IMR-90 (cell line): Measurements from ENCODE around the gene UBA5. TPM values are rescaled to one million over a fixed set of nuclear protein-coding genes. Genes with fewer than 3 reads are reported as not detected.
A peak's percentile ranks its signal among the peaks of the same experiment; 100 is the strongest.

Experiments
- ATAC-seq: fragments of 200-7000 bp; cut with Tn5 transposase; 2 replicates; pipeline ENCODE4 v1.9.1; 2020; ENCODE audit warnings: low read depth, mild to moderate bottlenecking, moderate library complexity
- BruUV-seq: library from RNA; stranded (reverse); fragments of 400-500 nt; replicated peaks from 2 replicates; lab custom pipeline; 2021; lab: Mats Ljungman, UMichigan
- CTCF ChIA-PET: fragments of 300-600 bp; formaldehyde crosslinking; extraction: SDS; loops from one replicate; lab custom pipeline; 2021; ENCODE audit warnings: antibody characterized with exemption; lab: Yijun Ruan, JAX
- POLR2A ChIA-PET: fragments of 300-600 bp; sonication (Branson Sonifier 250); formaldehyde crosslinking; loops from one replicate; lab custom pipeline; 2022; ENCODE audit warnings: antibody characterized with exemption; ENCODE audit not compliant: unreplicated experiment; lab: Charles Lee
- DNase-seq: peaks from one replicate; pipeline ENCODE4 v3.0.0; 2013
- H2AFZ ChIP-seq: replicated peaks from 2 replicates; pipeline ENCODE3; 2013; ENCODE audit warnings: low read length, mild to moderate bottlenecking; ENCODE audit not compliant: poor library complexity
- H2AK5ac ChIP-seq: 2 replicates; pipeline ENCODE4 v1.6.1; 2013; ENCODE audit warnings: low read depth, low read length, inconsistent platforms
- H2AK9ac ChIP-seq: replicated peaks from 2 replicates; pipeline ENCODE3; 2013; ENCODE audit warnings: mild to moderate bottlenecking, low read depth, low read length, moderate library complexity; ENCODE audit not compliant: poor library complexity
- H2BK120ac ChIP-seq: 2 replicates; pipeline ENCODE4 v1.6.1; 2013; ENCODE audit warnings: low read depth, low read length, inconsistent platforms
- H2BK15ac ChIP-seq: 3 replicates; pipeline ENCODE4 v1.6.1; 2013; ENCODE audit warnings: low read depth, low read length, inconsistent platforms
- H2BK20ac ChIP-seq: 2 replicates; pipeline ENCODE4 v1.6.1; 2013; ENCODE audit warnings: low read depth, mild to moderate bottlenecking, inconsistent platforms, low read length, moderate library complexity
- H2BK5ac ChIP-seq: 2 replicates; pipeline ENCODE4 v1.6.1; 2013; ENCODE audit warnings: mild to moderate bottlenecking, low read depth, low read length, inconsistent platforms; ENCODE audit not compliant: poor library complexity, severe bottlenecking
- H3K14ac ChIP-seq: replicated peaks from 2 replicates; pipeline ENCODE4 v1.6.1; 2013; ENCODE audit warnings: low read depth, low read length, inconsistent platforms
- H3K18ac ChIP-seq: 2 replicates; pipeline ENCODE4 v1.6.1; 2013; ENCODE audit warnings: low read depth, low read length, control low read depth
- H3K23ac ChIP-seq: 2 replicates; pipeline ENCODE4 v1.6.1; 2013; ENCODE audit warnings: low read depth, low read length, inconsistent platforms
- H3K27ac ChIP-seq: 2 replicates; pipeline ENCODE4 v1.5.1; 2013; ENCODE audit warnings: mild to moderate bottlenecking, control low read depth, low read length; ENCODE audit not compliant: insufficient read depth
- H3K27me3 ChIP-seq: 2 replicates; pipeline ENCODE4 v1.6.1; 2013; ENCODE audit warnings: low read length; ENCODE audit not compliant: control insufficient read depth, insufficient read depth
- H3K36me3 ChIP-seq: 2 replicates; pipeline ENCODE4 v1.6.1; 2013; ENCODE audit warnings: low read length, mixed read lengths; ENCODE audit not compliant: control insufficient read depth, insufficient read depth
- H3K4ac ChIP-seq: 2 replicates; pipeline ENCODE4 v1.6.1; 2013; ENCODE audit warnings: low read depth, low read length, inconsistent platforms
- H3K4me1 ChIP-seq: 2 replicates; pipeline ENCODE4 v1.6.1; 2013; ENCODE audit warnings: low read length, mixed read lengths; ENCODE audit not compliant: control insufficient read depth, insufficient read depth
- H3K4me2 ChIP-seq: 2 replicates; pipeline ENCODE4 v1.6.1; 2013; ENCODE audit warnings: low read depth, mild to moderate bottlenecking, control low read depth, low read length, moderate library complexity
- H3K4me3 ChIP-seq: 2 replicates; pipeline ENCODE4 v1.5.1; 2013; ENCODE audit warnings: low read depth, mild to moderate bottlenecking, control low read depth, low read length, moderate library complexity; ENCODE audit not compliant: insufficient read depth
- H3K56ac ChIP-seq: 2 replicates; pipeline ENCODE4 v1.6.1; 2013; ENCODE audit warnings: low read length, inconsistent platforms; ENCODE audit not compliant: insufficient read depth; ENCODE audit errors: extremely low read depth
- H3K79me1 ChIP-seq, 2 experiments: 2 replicates each; pipeline ENCODE4 v1.6.1; 2013; ENCODE audit warnings: low read length in 2 of 2, inconsistent platforms in 1 of 2, low read depth in 1 of 2
- H3K9ac ChIP-seq: 2 replicates; pipeline ENCODE4 v1.6.1; 2013; ENCODE audit warnings: low read depth, low read length, control low read depth
- H3K9me1 ChIP-seq: 2 replicates; pipeline ENCODE4 v1.6.1; 2013; ENCODE audit warnings: low read length, inconsistent platforms; ENCODE audit not compliant: insufficient read depth
- H3K9me3 ChIP-seq: 2 replicates; pipeline ENCODE4 v1.6.1; 2013; ENCODE audit warnings: low read length; ENCODE audit not compliant: control insufficient read depth, insufficient read depth
- H4K20me1 ChIP-seq: 2 replicates; pipeline ENCODE4 v1.6.1; 2013; ENCODE audit warnings: low read length, inconsistent platforms; ENCODE audit not compliant: insufficient read depth
- H4K5ac ChIP-seq: 2 replicates; pipeline ENCODE4 v1.6.1; 2013; ENCODE audit warnings: mild to moderate bottlenecking, low read depth, low read length, control low read depth
- H4K8ac ChIP-seq, 2 experiments: 2 replicates each; pipeline ENCODE4 v1.6.1; 2013; ENCODE audit warnings: low read depth in 2 of 2, low read length in 2 of 2, control low read depth in 1 of 2, inconsistent platforms in 1 of 2
- H4K91ac ChIP-seq: 2 replicates; pipeline ENCODE4 v1.6.1; 2013; ENCODE audit warnings: low read depth, low read length, inconsistent platforms; ENCODE audit not compliant: insufficient read depth
- BHLHE40 ChIP-seq: fragments of 150-350 bp; IDR thresholded peaks from 2 replicates; pipeline ENCODE4 v1.6.1; 2016; ENCODE audit warnings: mild to moderate bottlenecking, low read depth, low read length
- CEBPB ChIP-seq: IDR thresholded peaks from 2 replicates; pipeline ENCODE4 v1.6.1; 2012; ENCODE audit warnings: low read depth, low read length, improper control_type of control experiment
- CHD1 ChIP-seq: IDR thresholded peaks from 2 replicates; pipeline ENCODE4 v1.6.1; 2012; ENCODE audit warnings: low read depth, low read length, improper control_type of control experiment
- CTCF ChIP-seq: conservative IDR thresholded peaks from 2 replicates; pipeline ENCODE4 v1.5.1; 2012; ENCODE audit warnings: mild to moderate bottlenecking, low read depth, low read length, improper control_type of control experiment
- ELK1 ChIP-seq: fragments of 150-350 bp; IDR thresholded peaks from 2 replicates; pipeline ENCODE4 v1.6.1; 2016; ENCODE audit warnings: low read depth, mild to moderate bottlenecking, low read length, moderate library complexity, borderline replicate concordance
- FOS ChIP-seq: fragments of 150-350 bp; IDR thresholded peaks from 2 replicates; pipeline ENCODE4 v1.6.1; 2016; ENCODE audit warnings: low read depth, low read length
- MAFK ChIP-seq: IDR thresholded peaks from 2 replicates; pipeline ENCODE4 v1.6.1; 2012; ENCODE audit warnings: low read depth, low read length, improper control_type of control experiment
- MAZ ChIP-seq: IDR thresholded peaks from 2 replicates; pipeline ENCODE4 v1.6.1; 2012; ENCODE audit warnings: low read depth, mild to moderate bottlenecking, low read length, improper control_type of control experiment, moderate library complexity, borderline replicate concordance
- MXI1 ChIP-seq: IDR thresholded peaks from 2 replicates; pipeline ENCODE4 v1.6.1; 2012; ENCODE audit warnings: low read depth, mild to moderate bottlenecking, low read length, moderate library complexity, borderline replicate concordance
- NFE2L2 ChIP-seq: fragments of 150-350 bp; IDR thresholded peaks from 2 replicates; pipeline ENCODE4 v1.6.1; 2016; ENCODE audit warnings: low read depth, mild to moderate bottlenecking, low read length
- POLR2A ChIP-seq: IDR thresholded peaks from 2 replicates; pipeline ENCODE4 v1.6.1; 2012; ENCODE audit warnings: mild to moderate bottlenecking, low read depth, low read length
- RAD21 ChIP-seq: IDR thresholded peaks from 2 replicates; pipeline ENCODE4 v1.6.1; 2012; ENCODE audit warnings: low read length, improper control_type of control experiment
- RCOR1 ChIP-seq: IDR thresholded peaks from 2 replicates; pipeline ENCODE4 v1.6.1; 2012; ENCODE audit warnings: mild to moderate bottlenecking, low read length, improper control_type of control experiment; ENCODE audit not compliant: insufficient replicate concordance
- RFX5 ChIP-seq: IDR thresholded peaks from 2 replicates; pipeline ENCODE4 v1.8.0; 2012; ENCODE audit warnings: low read depth, mild to moderate bottlenecking, low read length, moderate library complexity
- SMC3 ChIP-seq: fragments of 150-350 bp; IDR thresholded peaks from 2 replicates; pipeline ENCODE4 v1.6.1; 2016; ENCODE audit warnings: low read depth, mild to moderate bottlenecking, antibody characterized with exemption, low read length, moderate library complexity
- WGBS, 2 experiments: methylation state at CpG; one replicate each; pipeline versions ENCODE4 v1.1.5 to v1.1.7; 2013; ENCODE audit warnings: missing lambda C conversion rate in 2 of 2; ENCODE audit not compliant: insufficient read length in 1 of 2; ENCODE audit errors: extremely low coverage in 2 of 2; 5-methylcytosine and 5-hydroxymethylcytosine counted together
- dilution Hi-C: fragments of 300-500 bp; cut with HindIII; formaldehyde crosslinking; loops from one replicate; pipeline ENCODE4 v1.14.3; 2018; ENCODE audit warnings: low sequenced_read_pairs; ENCODE audit not compliant: unreplicated experiment
- in situ Hi-C: fragments of 300-500 bp; cut with MboI; formaldehyde crosslinking; loops from 3 replicates; pipeline ENCODE4 v1.14.3; 2019; ENCODE audit warnings: low sequenced_read_pairs, inconsistent platforms, mixed read lengths
- intact Hi-C: fragments of 100-400 bp; cut with micrococcal nuclease; formaldehyde crosslinking; loops from 2 replicates; pipeline ENCODE4 v1.10.0; 2022
- polyA plus RNA-seq, 3 experiments: library from polyadenylated mRNA; depleted of rRNA; stranded (reverse); fragments of >200 nt; gene quantifications; 2 replicates each; pipeline ENCODE4 v1.2.3, GENCODE V29; 2012; ENCODE audit warnings: low replicate concordance in 1 of 3
- total RNA-seq: library from RNA; depleted of rRNA; stranded (reverse); fragments of >200 nt; gene quantifications from 2 replicates; pipeline ENCODE4 v1.2.3, GENCODE V29; 2012
- TF ChIP-seq, protein P1 (sequence below): fragments of 150-350 bp; IDR thresholded peaks from 2 replicates; pipeline ENCODE4 v1.6.1; 2017; ENCODE audit warnings: mild to moderate bottlenecking, antibody characterized with exemption, low read length, low read depth

The UBA5 gene
- total and polyA plus RNA-seq, 2 of the 4 experiments (the other 2 are of a cell fraction): 20.3 to 30.4 TPM

GRCh38 chr3:132624790-132625189 is 35.3 kb upstream of the UBA5 start:
- dilution Hi-C loops (loop anchor here (25.0 kb wide), 1 partner anchor 87 kb away; no protein-coding TSS in a partner anchor), in situ Hi-C loops (loop anchor here (25.0 kb wide), 1 partner anchor 362 kb away; no protein-coding TSS in a partner anchor)
- CTCF ChIA-PET: no interaction called here

More at GRCh38 chr3:132624790-132625189, 35.3 kb upstream of the UBA5 start:
- intact Hi-C loops: no loop called here
- Histone ChIP-seq H2AK5ac (peak overlapping the region; percentile 81), H3K27ac (no peak overlapping the region), H2BK15ac (0 out of 3 replicates have a peak overlapping the region, but pooled peaks have one; percentile 68), H3K4me3 (no peak overlapping the region), H3K4ac (peak overlapping the region; percentile 72; the same call in 1 of the 2 replicates), H4K91ac (no peak overlapping the region), H4K5ac (peak overlapping the region; percentile 9; the same call in 1 of the 2 replicates), H3K18ac (peak overlapping the region; percentile 1; the same call in 1 of the 2 replicates), H3K27me3 (no peaks in the 10 kb centered on the region), H2BK5ac (peak overlapping the region; percentile 5), H4K8ac (peak overlapping the region in 1 of 2 experiments; percentile 44; a peak in 1 of 4 replicates), H2AFZ (no peak overlapping the region), H3K4me1 (peaks cover 4% of the 10 kb centered on the region), H2AK9ac (no peak overlapping the region), H2BK120ac (peak overlapping the region; percentile 59), H3K4me2 (no peak overlapping the region), H2BK20ac (peak overlapping the region; percentile 79), H3K9me1 (peaks cover 6% of the 10 kb centered on the region; the same call in 1 of the 2 replicates), H3K79me1 (peaks cover 0 to 8% of the 10 kb centered on the region in 2 experiments; a peak in 2 of 4 replicates), H3K23ac (0 out of 2 replicates have a peak overlapping the region, but pooled peaks have one; percentile 11), H3K56ac (no peak overlapping the region), H3K14ac (0 out of 2 replicates have a peak overlapping the region, but pooled peaks have one; percentile 37), H3K9me3 (peaks cover 3% of the 10 kb centered on the region; the same call in 1 of the 2 replicates), H3K9ac (no peak overlapping the region), H3K36me3 (peaks cover 8% of the 10 kb centered on the region), H4K20me1 (no peaks in the 10 kb centered on the region)
- WGBS, 2 experiments: no CpG with 5 or more reads among the region's 7 CpGs
- ATAC-seq (no peak), DNase-seq (no peak)
- no TSS peak for BruUV-seq
- POLR2A ChIA-PET: no interaction called here
- no peak for TF ChIP-seq FOS
- TF ChIP-seq, protein P1, sequence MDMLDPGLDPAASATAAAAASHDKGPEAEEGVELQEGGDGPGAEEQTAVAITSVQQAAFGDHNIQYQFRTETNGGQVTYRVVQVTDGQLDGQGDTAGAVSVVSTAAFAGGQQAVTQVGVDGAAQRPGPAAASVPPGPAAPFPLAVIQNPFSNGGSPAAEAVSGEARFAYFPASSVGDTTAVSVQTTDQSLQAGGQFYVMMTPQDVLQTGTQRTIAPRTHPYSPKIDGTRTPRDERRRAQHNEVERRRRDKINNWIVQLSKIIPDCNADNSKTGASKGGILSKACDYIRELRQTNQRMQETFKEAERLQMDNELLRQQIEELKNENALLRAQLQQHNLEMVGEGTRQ: no peak
- TF ChIP-seq MXI1: no peak
- no peak for TF ChIP-seq POLR2A
- TF ChIP-seq MAZ: no peak
- no peak for TF ChIP-seq RFX5
- no peak for TF ChIP-seq BHLHE40
- TF ChIP-seq SMC3: no peak
- TF ChIP-seq RAD21: no peak
- TF ChIP-seq CHD1: no peak
- TF ChIP-seq CTCF: no peak
- TF ChIP-seq MAFK: no peak
- TF ChIP-seq RCOR1: no peak
- no peak for TF ChIP-seq CEBPB
- no peak for TF ChIP-seq ELK1
- no peak for TF ChIP-seq NFE2L2
